Activated CD8-positive, alpha-beta memory T cell treated with anti-CD3 and anti-CD28 coated beads, Interleukin-2, amount 50 U/mL, for 24 hours (primary cell): Measurements from ENCODE around the gene BCR.
A peak's percentile ranks its signal among the peaks of the same experiment; 100 is the strongest.

ENCODE experiments used
- DNase-seq: peaks from one replicate; pipeline ENCODE4 v3.0.0-alpha.2; 2020; ENCODE audit errors: extremely low read depth

The BCR gene

GRCh38 chr22:23216461-23217170, 36.3 kb downstream of the BCR start:
- DNase-seq: peak; percentile 28

DNA sequence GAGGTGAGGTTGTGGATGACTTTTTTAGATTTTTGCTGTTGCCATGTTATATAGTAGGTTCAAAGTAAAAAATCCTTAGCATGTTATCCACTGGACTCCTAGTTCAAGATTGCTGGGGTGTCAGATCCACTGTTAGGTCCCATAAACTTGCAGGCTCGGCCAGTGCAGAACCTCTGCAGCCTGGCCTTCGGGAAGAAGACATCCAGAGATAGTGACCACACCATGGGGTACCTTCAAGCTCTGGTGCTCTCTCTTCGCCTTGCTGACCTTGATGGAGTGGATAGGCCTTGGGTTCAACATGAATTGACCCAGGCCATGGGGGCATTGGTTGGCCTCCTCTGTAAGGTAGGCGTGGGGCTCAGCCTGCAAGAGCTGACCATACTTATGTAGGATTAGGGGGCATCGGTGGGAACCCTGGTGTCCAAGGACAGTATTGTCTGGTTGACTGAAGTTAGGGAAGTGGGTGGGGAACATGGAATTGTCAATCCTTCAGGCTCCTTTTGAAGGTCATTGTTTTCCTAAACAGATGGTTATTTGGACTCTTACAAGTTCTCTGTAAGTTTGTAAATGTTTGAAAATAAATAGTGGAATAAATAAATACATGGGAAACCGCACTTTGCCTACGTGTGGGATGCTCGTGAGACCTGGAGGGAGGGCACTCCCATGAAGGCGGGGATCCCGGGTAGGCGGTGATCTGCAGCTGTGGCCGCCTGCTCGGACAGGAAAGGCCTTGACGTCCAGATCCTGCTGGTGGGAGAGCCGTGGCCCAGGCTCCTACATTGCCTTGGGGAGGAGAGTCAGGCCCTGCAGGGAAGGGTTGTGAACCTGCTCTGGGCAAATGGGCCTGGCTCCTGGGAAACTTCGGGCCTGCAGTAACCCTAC, 37.1 kb downstream of the BCR start:
- DNase-seq: no peak

- DNase-seq: no peak
Measured at GRCh38 chr22:23218053-23218866, 38.0 kb downstream of the BCR start.

DNA sequence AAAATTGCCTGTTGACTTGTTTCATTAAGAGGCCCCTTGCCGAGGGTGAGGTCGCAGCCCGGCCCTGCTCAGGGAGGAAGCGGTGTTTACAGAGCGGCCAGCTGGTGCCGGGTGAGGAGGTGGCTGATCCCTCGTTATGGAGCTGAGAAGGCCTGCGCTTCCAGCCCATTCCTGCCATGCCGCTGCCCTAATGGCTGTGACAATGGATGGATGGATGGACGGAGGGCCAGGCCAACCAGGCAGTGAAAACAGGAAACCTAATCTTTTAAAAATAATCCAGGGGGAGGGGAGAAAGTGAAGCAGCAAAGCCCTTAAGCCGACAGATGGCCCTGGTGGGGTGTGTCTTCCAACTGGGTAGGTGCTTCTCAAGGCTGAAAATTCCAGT, 38.5 kb downstream of the BCR start:
- DNase-seq: no peak

DNA sequence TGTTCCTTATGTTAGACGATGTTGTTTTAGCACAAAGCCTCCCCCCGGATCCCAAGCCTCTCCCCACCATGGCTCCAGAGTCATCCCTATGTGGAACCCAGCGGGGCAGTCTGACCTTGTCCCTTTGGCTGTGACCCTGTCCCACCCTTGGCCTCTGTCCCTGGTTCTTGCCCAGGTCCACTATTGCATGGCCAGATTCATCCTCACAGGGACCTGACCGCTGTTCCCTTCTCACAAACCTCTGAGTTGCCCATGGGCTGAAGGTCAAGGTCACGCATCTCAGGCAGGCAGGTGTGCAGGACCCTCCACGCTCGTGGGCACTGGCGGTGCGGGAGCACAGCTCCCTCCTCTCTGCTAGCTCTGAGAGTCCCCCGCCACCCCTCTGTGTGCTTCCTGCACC, 39.0 kb downstream of the BCR start:
- DNase-seq: no peak

GRCh38 chr22:23219822-23220484, 39.6 kb downstream of the BCR start:
- DNase-seq: peak; percentile 27

DNA sequence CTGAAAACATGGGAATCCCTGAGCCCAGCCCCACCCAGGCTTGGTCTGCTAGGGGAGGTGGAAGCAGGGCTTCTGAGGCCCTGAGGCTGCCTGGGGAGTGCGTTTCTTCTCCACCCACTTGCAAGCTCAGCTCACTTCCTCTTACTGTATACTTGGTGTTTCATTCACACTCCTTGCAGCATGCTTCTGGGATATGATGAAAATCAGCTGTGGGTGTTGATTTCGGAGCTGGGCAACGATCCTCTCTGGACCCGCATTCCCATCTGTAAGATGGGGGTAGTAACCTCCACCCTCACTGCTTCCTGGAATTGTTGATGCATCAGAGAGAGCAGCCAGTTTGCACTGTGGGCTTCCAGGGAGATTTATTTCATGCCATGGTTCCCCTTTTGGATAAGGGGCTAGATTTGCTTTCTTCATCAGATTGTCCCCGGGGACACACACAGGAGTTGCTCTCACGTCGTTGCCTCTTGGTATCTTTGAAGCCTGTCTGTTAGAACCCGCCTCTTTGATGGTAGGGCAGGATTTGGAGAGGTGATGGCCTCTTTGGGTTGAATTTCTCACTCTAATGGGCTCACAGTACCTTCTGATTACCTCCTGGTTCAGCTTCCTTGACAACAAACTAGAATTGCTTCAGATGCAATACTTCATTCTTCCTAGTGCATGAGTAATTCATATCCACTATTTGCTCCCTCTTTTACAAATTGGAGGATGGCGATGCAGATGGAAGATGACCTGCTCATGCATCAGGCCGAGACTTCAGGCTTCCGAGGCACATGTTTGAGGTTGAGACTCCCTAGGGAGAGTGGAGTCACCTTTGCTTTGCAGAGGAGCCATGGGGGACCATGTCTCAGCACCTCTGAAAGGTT, 40.4 kb downstream of the BCR start:
- DNase-seq: no peak

GRCh38 chr22:23221351-23221804, 41.1 kb downstream of the BCR start:
- no peak for DNase-seq

GRCh38 chr22:23222033-23222792, 41.9 kb downstream of the BCR start:
- DNase-seq: no peak

- no peak for DNase-seq
Measured at GRCh38 chr22:23222793-23223568, 42.7 kb downstream of the BCR start.

GRCh38 chr22:23223569-23224317, 43.4 kb downstream of the BCR start:
- no peak for DNase-seq

DNA sequence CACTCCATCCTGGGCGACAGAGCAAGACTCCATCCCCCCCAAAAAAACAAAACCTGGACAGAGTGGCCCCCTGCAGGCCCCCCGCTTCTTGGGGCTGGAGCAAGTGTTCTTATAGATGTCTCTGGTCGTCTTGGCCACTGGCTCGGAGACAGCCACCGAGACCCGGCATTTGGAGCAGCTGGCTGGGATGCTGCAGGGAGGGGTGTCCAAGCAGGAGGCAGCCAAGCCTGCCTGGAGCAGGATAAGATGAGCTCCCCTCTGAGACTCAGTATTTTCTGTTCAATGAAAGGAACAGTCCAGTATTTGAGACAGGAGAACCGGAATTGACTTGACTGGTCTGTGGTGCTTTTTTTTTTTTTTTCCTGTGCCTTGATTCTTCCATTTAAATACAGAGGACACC, 44.5 kb downstream of the BCR start:
- no peak for DNase-seq

DNA sequence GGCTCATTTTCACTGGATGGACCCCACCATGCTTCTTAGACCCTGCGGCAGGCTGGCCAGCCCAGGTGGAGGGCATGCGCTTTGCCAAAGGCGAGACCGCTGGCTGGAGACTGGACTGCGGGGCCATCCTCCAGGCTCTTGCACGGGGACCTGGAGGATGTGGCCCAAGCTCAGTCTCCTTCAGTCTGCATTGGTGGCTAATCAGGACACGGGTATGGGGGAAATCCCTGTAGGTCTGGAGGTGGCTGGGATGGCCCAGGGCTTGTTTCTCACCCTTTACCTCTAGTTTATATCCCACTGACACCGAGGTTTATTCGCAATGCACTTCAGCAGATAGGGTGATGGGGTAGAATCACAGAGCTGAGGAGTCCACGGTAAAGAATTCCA, 45.0 kb downstream of the BCR start:
- no peak for DNase-seq

DNA sequence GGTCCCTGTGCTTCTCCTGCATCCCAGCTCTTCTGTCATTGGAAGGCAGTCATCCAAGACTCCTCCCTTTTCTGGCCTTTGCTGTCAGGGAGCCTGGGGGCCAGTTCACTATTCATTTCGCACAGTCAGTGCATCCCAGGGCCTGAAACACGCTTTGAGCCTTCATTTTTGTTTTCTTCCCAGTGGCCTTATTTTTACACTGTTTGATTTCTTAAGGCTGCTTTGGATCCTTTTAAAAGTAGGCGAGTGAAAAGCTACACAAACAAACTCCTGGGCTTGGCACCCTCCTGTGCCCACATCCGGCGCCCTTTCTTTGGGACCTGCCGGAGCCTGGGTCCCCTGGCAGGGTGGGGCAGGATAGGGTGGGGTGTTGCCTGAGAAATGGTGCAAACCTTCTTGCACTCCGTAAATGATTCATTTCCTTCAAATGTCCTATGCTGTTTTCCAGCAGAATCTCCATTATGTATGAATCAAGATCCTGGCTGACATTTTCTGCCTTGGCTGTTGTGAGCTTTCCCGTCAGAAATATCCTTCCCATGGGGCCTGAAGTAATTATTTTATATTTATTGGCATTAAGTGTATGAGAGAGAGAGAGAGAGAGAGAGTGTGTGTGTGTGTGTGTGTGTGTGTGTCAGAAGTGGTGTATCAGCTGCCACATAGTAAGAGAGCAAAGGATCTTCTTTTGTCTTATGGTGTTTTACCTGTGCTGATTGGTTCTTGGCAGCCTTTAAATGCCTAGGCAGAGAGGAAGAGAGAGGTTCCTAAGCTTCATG, 45.6 kb downstream of the BCR start:
- no peak for DNase-seq

DNA sequence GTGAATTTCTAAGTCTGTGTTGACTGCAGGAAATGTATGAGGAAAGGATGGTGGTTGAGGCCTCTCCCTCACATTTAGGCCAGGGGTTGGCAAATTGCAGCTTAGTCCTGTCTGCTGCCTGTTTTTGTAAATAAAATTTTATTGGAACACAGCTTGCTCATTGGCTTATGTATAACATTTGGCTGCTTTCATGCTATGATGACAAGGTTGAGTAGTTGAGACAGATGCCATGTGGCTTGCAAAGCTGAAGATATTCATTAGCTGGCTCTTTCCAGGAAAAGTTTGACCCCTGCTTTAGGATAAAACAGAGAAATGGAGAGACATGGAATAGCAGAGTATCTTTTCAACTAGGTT, 46.2 kb downstream of the BCR start:
- no peak for DNase-seq

- no peak for DNase-seq
Measured at GRCh38 chr22:23227380-23227779, 47.1 kb downstream of the BCR start.

GRCh38 chr22:23228503-23228902, 48.2 kb downstream of the BCR start:
- no peak for DNase-seq

GRCh38 chr22:23229646-23230045, 49.3 kb downstream of the BCR start:
- no peak for DNase-seq
